ENCODE data around the gene MDFI. TPM values are rescaled to one million over a fixed set of nuclear protein-coding genes. Genes with fewer than 3 reads are reported as not detected.

Gene MDFI
- total RNA-seq, 1 experiment from 2014 or later: 96.4 TPM

DNA sequence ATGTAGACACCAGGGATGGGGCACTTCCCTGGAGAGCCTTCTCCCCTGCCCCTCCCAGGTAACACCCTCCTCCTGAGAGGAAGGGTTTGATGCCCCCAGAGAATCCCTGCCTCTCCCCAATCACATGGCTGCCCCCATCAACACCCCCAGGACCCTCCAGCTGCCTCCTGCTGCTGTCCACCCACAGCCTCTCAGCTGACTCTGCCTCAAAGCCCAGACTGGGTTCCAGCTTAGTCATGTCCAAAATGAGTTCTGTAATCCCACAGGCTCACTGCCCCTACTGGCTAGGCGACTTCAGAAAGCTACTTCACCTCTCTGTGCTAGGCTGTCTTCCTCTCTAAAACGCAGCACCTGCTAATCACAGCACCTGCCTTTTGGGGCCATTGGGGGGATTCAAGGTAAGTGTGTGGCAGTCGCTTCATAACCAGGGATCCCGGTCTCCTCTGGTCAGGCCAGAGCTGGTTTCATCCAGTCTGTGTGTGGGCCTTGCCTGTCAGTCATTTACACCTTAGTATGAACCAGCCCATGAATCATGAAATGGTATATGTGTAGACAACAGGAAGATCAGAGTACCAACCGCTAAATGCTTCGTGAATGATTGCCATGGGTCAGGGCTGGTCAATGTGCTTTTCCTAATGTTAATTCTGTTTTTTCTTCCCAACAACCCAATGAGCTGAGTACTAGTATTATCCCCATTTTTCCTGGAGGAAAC is 56.7 kb downstream of the MDFI start:
- intact Hi-C loops (cut with micrococcal nuclease): no loop called here
- H3K4me3 ChIP-seq (ENCODE audit: low read length): no peak overlapping the region
- H3K4me1 ChIP-seq (ENCODE audit: insufficient read depth, low read length): no peaks in the 10 kb centered on the region
- no peaks in the 10 kb centered on the region for H3F3A ChIP-seq (ENCODE audit: low read length, unreplicated experiment)
- H2AFZ ChIP-seq (ENCODE audit: low read length): no peak overlapping the region
- DNase-seq (peak; percentile 34), ATAC-seq (peak; percentile 64)
- POLR2A ChIA-PET (ENCODE audit: unreplicated experiment): interaction anchor here (0.5 to 0.6 kb wide), 2 partner anchors 39 to 394 kb away, joined by 4 to 5 read pairs; no protein-coding TSS in a partner anchor
- TF ChIP-seq EZH2 (IDR thresholded peaks at IDR 0.05; ENCODE audit: low read length, unreplicated experiment): no peak
- TF ChIP-seq EZH2phosphoT487 (IDR thresholded peaks at IDR 0.05; ENCODE audit: borderline replicate concordance, low read length): no peak
- TF ChIP-seq, protein P1, sequence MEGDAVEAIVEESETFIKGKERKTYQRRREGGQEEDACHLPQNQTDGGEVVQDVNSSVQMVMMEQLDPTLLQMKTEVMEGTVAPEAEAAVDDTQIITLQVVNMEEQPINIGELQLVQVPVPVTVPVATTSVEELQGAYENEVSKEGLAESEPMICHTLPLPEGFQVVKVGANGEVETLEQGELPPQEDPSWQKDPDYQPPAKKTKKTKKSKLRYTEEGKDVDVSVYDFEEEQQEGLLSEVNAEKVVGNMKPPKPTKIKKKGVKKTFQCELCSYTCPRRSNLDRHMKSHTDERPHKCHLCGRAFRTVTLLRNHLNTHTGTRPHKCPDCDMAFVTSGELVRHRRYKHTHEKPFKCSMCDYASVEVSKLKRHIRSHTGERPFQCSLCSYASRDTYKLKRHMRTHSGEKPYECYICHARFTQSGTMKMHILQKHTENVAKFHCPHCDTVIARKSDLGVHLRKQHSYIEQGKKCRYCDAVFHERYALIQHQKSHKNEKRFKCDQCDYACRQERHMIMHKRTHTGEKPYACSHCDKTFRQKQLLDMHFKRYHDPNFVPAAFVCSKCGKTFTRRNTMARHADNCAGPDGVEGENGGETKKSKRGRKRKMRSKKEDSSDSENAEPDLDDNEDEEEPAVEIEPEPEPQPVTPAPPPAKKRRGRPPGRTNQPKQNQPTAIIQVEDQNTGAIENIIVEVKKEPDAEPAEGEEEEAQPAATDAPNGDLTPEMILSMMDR (conservative IDR thresholded peaks at IDR 0.05; ENCODE audit: low read depth, low read length): no peak
- no peak overlapping the region for H3K4me2 ChIP-seq (ENCODE audit: low read length)
- CTCF ChIA-PET: no interaction called here
- H3K27ac ChIP-seq (ENCODE audit: low read length): no peak overlapping the region
- H3K27me3 ChIP-seq (ENCODE audit: low read length): no peaks in the 10 kb centered on the region
- H4K20me1 ChIP-seq (ENCODE audit: low read length): no peaks in the 10 kb centered on the region
- no TSS peak for BruUV-seq (replicated peaks)
- H3K9ac ChIP-seq (ENCODE audit: low read length): no peak overlapping the region
- H3K9me2 ChIP-seq (replicated peaks; ENCODE audit: low read length): no peaks in the 10 kb centered on the region
- no peaks in the 10 kb centered on the region for H3K9me3 ChIP-seq (ENCODE audit: low read length)
- no peaks in the 10 kb centered on the region for H3K36me3 ChIP-seq (ENCODE audit: low read depth, low read length)
- no peaks in the 10 kb centered on the region for H3K79me2 ChIP-seq (ENCODE audit: low read length)

DNA sequence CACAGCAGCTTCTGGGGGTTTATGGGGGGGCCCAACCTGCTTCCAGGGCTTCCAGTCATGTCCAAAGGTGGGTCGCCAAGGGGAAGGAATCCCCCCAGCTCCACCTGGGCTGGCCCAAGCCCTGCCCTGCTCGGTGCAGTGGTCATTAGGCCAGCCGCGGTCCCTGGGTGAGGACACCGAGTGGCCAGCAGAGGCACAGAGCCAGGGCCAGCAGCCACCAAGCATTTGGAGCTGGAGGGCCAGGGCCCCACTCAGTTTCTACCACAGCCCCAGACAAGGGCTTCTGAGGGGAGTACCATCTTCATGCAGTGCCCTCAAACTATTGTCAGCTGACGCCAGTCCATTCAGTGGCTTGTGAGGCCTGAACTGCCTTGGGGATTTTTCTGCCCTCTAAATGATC is 57.6 kb downstream of the MDFI start:
- intact Hi-C loops (cut with micrococcal nuclease): no loop called here

More for the DNA sequence above, 57.6 kb downstream of the MDFI start:
- no peaks in the 10 kb centered on the region for H3K4me1 ChIP-seq (ENCODE audit: insufficient read depth, low read length)
- no TSS peak for BruUV-seq (replicated peaks)
- H3K27me3 ChIP-seq (ENCODE audit: low read length): no peaks in the 10 kb centered on the region
- H3K4me3 ChIP-seq (ENCODE audit: low read length): no peak overlapping the region
- no peaks in the 10 kb centered on the region for H4K20me1 ChIP-seq (ENCODE audit: low read length)
- no peak overlapping the region for H3K27ac ChIP-seq (ENCODE audit: low read length)
- ATAC-seq (no peak), DNase-seq (no peak)
- H3K9ac ChIP-seq (ENCODE audit: low read length): no peak overlapping the region
- H3F3A ChIP-seq (ENCODE audit: low read length, unreplicated experiment): no peaks in the 10 kb centered on the region
- H3K36me3 ChIP-seq (ENCODE audit: low read depth, low read length): no peaks in the 10 kb centered on the region
- CTCF ChIA-PET: no interaction called here
- no peaks in the 10 kb centered on the region for H3K79me2 ChIP-seq (ENCODE audit: low read length)
- H3K9me3 ChIP-seq (ENCODE audit: low read length): no peaks in the 10 kb centered on the region
- TF ChIP-seq EZH2phosphoT487 (IDR thresholded peaks at IDR 0.05; ENCODE audit: borderline replicate concordance, low read length) (no peak), EZH2 (IDR thresholded peaks at IDR 0.05; ENCODE audit: low read length, unreplicated experiment) (no peak)
- TF ChIP-seq, protein P1 (conservative IDR thresholded peaks at IDR 0.05; ENCODE audit: low read depth, low read length): no peak
- H2AFZ ChIP-seq (ENCODE audit: low read length): no peak overlapping the region
- POLR2A ChIA-PET (ENCODE audit: unreplicated experiment): interaction anchor here (0.5 kb wide), 1 partner anchor 393 kb away, joined by 4 read pairs; no protein-coding TSS in a partner anchor
- H3K4me2 ChIP-seq (ENCODE audit: low read length): no peak overlapping the region
- no peaks in the 10 kb centered on the region for H3K9me2 ChIP-seq (replicated peaks; ENCODE audit: low read length)

Data from PC-3 (cell line).